ENCODE results near the gene CSRP2. TPM values are rescaled to one million over a fixed set of nuclear protein-coding genes. Genes with fewer than 3 reads are reported as not detected.

Gene CSRP2
- total RNA-seq, result 12.0 and 13.0 TPM in 2 replicates

DNA sequence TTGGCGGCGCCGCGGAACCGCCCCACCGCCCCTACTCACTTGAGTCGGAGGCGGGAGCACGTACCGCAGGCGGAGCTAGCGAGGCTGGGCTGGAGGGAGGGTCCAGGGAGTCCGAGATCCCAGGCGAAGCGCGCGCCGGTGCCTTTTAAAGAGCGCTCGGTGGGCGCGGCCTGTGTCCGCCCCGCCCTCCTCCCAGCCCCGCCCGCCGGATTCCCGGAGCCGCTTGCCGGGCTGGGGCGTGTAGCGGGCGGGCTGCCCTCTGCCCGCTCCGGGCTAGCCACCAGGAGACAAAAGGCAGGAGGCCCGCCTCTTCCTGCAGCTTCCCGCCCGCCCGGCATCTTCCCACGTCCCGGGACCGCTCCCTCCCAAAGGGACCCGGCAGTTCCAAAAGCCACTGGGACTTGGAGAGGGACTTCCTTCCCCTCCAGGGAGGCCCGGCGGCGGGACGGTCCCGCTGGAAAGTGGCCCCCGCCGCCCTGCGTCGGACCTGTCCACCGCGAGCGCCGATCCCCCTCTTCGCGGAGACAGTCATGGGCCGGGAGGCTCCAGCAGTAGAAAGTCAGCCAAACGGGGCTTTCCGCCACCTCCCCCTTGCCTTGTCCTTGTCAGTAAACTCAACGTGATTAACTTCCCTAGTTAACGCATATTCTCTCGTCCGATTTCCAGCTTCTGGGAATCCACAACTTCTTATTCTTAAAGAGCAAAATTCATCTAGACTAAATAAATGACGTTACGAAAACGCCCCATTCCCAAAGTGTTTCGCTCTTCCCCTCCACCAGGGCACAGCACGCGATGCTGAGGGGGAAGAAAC, at the start of gene CSRP2:
TSS of gene CSRP2 (minus strand) at position 121 of the 811 bp plus-strand sequence. CDS start 12,759 bp downstream, outside the sequence.

Other genes with a start within 250 kb of the CSRP2 start
- gene ZDHHC17, start 114.9 kb downstream of the CSRP2 start, total RNA-seq, result 15.4 and 26.0 TPM in 2 replicates
- gene E2F7, start 186.6 kb upstream of the CSRP2 start, total RNA-seq, result 0.90 and 2.3 TPM in 2 replicates

Measured in cardiac atrium fibroblast (primary cell).